Endothelial cell of umbilical vein (primary cell): ENCODE results near the gene BNIP5. TPM values are rescaled to one million over a fixed set of nuclear protein-coding genes. Genes with fewer than 3 reads are reported as not detected.

ENCODE experiments used
- BruUV-seq: library from RNA; stranded (reverse); fragments of 400-500 nt; replicated peaks from 2 replicates; lab custom pipeline; 2021; lab: Mats Ljungman, UMichigan
- CTCF ChIA-PET: fragments of 300-600, 350-600 bp; sonication (Branson Sonifier 250); formaldehyde crosslinking; loops from one replicate; lab custom pipeline; 2021; ENCODE audit warnings: antibody characterized with exemption, inconsistent platforms; lab: Charles Lee
- POLR2A ChIA-PET: fragments of 300-600, 350-600 bp; sonication (Branson Sonifier 250); formaldehyde crosslinking; loops from one replicate; lab custom pipeline; 2021; ENCODE audit warnings: antibody characterized with exemption, inconsistent platforms; lab: Charles Lee
- DNase-seq: peaks from one replicate; pipeline ENCODE4 v3.0.0-alpha.2; 2011; ENCODE audit warnings: low read depth, low spot score
- FAIRE-seq: peaks from 2 replicates; lab custom pipeline; 2011; peaks lifted over from hg19 to GRCh38; lab: Jason Lieb, UNC
- H2AFZ ChIP-seq: 2 replicates; pipeline ENCODE4 v1.6.0; 2012; ENCODE audit warnings: low read depth, low read length, control low read depth, inconsistent platforms
- H3K27ac ChIP-seq: 2 replicates; pipeline ENCODE4 v1.5.1; 2011; ENCODE audit warnings: low read depth, mild to moderate bottlenecking, control low read depth, low read length, moderate library complexity; ENCODE audit not compliant: insufficient read depth
- H3K27me3 ChIP-seq, 2 experiments: 2 replicates each; pipeline versions ENCODE4 v1.6.0 to v1.6.1; 2011; ENCODE audit warnings: low read length in 2 of 2, mixed read lengths in 1 of 2; ENCODE audit not compliant: control insufficient read depth in 2 of 2, insufficient read depth in 2 of 2
- H3K36me3 ChIP-seq, 2 experiments: 2 replicates in 1 of 2; 3 replicates in 1 of 2; pipeline ENCODE4 v1.5.1; 2011; ENCODE audit warnings: low read length in 2 of 2, mild to moderate bottlenecking in 1 of 2, moderate library complexity in 1 of 2; ENCODE audit not compliant: control insufficient read depth in 2 of 2, insufficient read depth in 2 of 2; ENCODE audit errors: extremely low read depth in 1 of 2
- H3K4me1 ChIP-seq: 3 replicates; pipeline ENCODE4 v1.5.1; 2011; ENCODE audit warnings: mild to moderate bottlenecking, low read length; ENCODE audit not compliant: control insufficient read depth, insufficient read depth; ENCODE audit errors: extremely low read depth
- H3K4me2 ChIP-seq: 2 replicates; pipeline ENCODE4 v1.6.1; 2011; ENCODE audit warnings: low read length, control low read depth, mixed read lengths; ENCODE audit not compliant: insufficient read depth
- H3K4me3 ChIP-seq, 3 experiments: fragments of 200-600 bp in 1 of 3; sonication (generic), shearing (Covaris generic) in 1 of 3; replicated peaks in 1 of 3; 2 replicates each; pipeline ENCODE4 v1.5.1; 2011 to 2016; ENCODE audit warnings: control low read depth in 3 of 3, low read length in 3 of 3, mild to moderate bottlenecking in 2 of 3, inconsistent platforms in 1 of 3, low read depth in 1 of 3, moderate library complexity in 1 of 3; ENCODE audit not compliant: insufficient read depth in 1 of 3
- H3K79me2 ChIP-seq: 2 replicates; pipeline ENCODE4 v1.6.0; 2012; ENCODE audit warnings: low read length, inconsistent platforms; ENCODE audit not compliant: control insufficient read depth, insufficient read depth
- H3K9ac ChIP-seq: replicated peaks from 2 replicates; pipeline ENCODE3; 2011; ENCODE audit warnings: low read length, control low read depth; ENCODE audit not compliant: insufficient read depth; ENCODE audit errors: extremely low read depth
- H3K9me1 ChIP-seq: replicated peaks from 3 replicates; pipeline ENCODE4 v1.6.0; 2011; ENCODE audit warnings: mild to moderate bottlenecking, low read length; ENCODE audit not compliant: control insufficient read depth, insufficient read depth; ENCODE audit errors: extremely low read depth
- H3K9me3 ChIP-seq: replicated peaks from 2 replicates; pipeline ENCODE4 v1.5.1; 2012; ENCODE audit warnings: low read length, inconsistent platforms; ENCODE audit not compliant: control insufficient read depth, insufficient read depth
- H4K20me1 ChIP-seq: replicated peaks from 2 replicates; pipeline ENCODE3; 2011; ENCODE audit warnings: mild to moderate bottlenecking, low read length; ENCODE audit not compliant: control insufficient read depth, insufficient read depth; ENCODE audit errors: extremely low read depth
- EZH2 ChIP-seq: IDR thresholded peaks from 2 replicates; pipeline ENCODE4 v1.6.1; 2012; ENCODE audit warnings: borderline replicate concordance, low read depth, mild to moderate bottlenecking, moderate library complexity, low read length, inconsistent platforms; ENCODE audit not compliant: severe bottlenecking
- FOS ChIP-seq: IDR thresholded peaks from 2 replicates; pipeline ENCODE4 v1.6.1; 2011; ENCODE audit warnings: mild to moderate bottlenecking, low read length, moderate library complexity, borderline replicate concordance; ENCODE audit not compliant: insufficient read depth
- GATA2 ChIP-seq: IDR thresholded peaks from 2 replicates; pipeline ENCODE4 v1.7.0; 2011; ENCODE audit warnings: low read depth, mild to moderate bottlenecking, moderate library complexity, mixed read lengths, low read length; ENCODE audit not compliant: insufficient read length, insufficient read depth
- JUN ChIP-seq: IDR thresholded peaks from 2 replicates; pipeline ENCODE4 v1.6.1; 2011; ENCODE audit warnings: borderline replicate concordance, low read depth; ENCODE audit not compliant: insufficient read length, insufficient read depth
- MYC ChIP-seq: IDR thresholded peaks from one replicate; pipeline ENCODE4 v1.6.1; 2011; ENCODE audit warnings: mild to moderate bottlenecking, low read depth, low read length
- POLR2A ChIP-seq: IDR thresholded peaks from 2 replicates; pipeline ENCODE4 v1.6.1; 2012; ENCODE audit warnings: low read depth, mild to moderate bottlenecking, control low read depth, low read length
- POLR2AphosphoS5 ChIP-seq: IDR thresholded peaks from 2 replicates; pipeline ENCODE4 v1.6.1; 2012; ENCODE audit warnings: low read depth, mild to moderate bottlenecking, control low read depth, low read length, moderate library complexity; ENCODE audit not compliant: insufficient read depth
- dilution Hi-C: fragments of 300-500 bp; cut with MboI; formaldehyde crosslinking; loops from one replicate; pipeline ENCODE4 v1.15.0; 2019; ENCODE audit warnings: low sequenced_read_pairs; ENCODE audit not compliant: extremely low pct_ligation_motif_present
- intact Hi-C: fragments of 100-400 bp; cut with micrococcal nuclease; formaldehyde crosslinking; loops from one replicate; pipeline ENCODE4 v1.10.0; 2022
- polyA plus RNA-seq, 4 experiments: library from polyadenylated mRNA; depleted of rRNA in 3 of 4; stranded (reverse) in 3 of 4; unstranded in 1 of 4; fragments of >200 nt; gene quantifications; 2 replicates each; pipeline versions ENCODE4 v1.2.1 to v1.2.3, GENCODE V29; 2011 to 2012; ENCODE audit warnings: missing spikeins in 1 of 4
- total RNA-seq: library from RNA; stranded (reverse); gene quantifications from 2 replicates; pipeline ENCODE4 v1.2.3, GENCODE V29; 2021
- TF ChIP-seq, protein P1 (sequence below): IDR thresholded peaks from 2 replicates; pipeline ENCODE4 v1.6.1; 2011; ENCODE audit not compliant: insufficient read depth, insufficient read length
- TF ChIP-seq, protein P2 (sequence below), 2 donors: IDR thresholded peaks; 1 replicate in 1 of 2; 2 replicates in 1 of 2; pipeline ENCODE4 v1.5.1; 2011; ENCODE audit warnings: low read length in 2 of 2, mild to moderate bottlenecking in 2 of 2, moderate library complexity in 2 of 2, control low read depth in 1 of 2, inconsistent platforms in 1 of 2, low read depth in 1 of 2; ENCODE audit not compliant: insufficient read depth in 1 of 2; ENCODE audit errors: extremely low read depth in 1 of 2

The BNIP5 gene
- total and polyA plus RNA-seq, 2 donors (not counting 3 experiments of a cell fraction or from before 2014, with no cell fraction given): not detected

DNA sequence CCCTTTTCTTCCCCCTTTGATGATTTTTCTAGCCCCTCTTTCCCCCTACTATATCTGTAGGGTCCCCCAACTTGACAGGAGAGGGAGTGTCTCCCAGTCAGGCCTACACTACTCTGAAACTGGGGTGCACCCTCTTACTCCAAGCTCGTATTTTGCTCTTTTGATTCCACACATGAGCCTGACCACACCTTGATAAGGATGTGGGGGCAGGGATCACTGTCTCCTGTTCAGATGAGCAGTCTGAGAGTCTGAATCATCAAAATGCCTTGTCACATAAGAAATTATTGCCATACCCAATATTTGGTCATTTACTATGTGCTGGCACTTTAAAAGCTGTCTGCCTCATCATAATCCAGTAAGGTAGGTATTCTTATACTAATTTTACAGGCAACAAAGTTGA is 50.9 kb downstream of the BNIP5 start:
- H3K36me3 ChIP-seq: no peaks in the 10 kb centered on the region
- H3K4me3 ChIP-seq: no peak overlapping the region
- no peak overlapping the region for H2AFZ ChIP-seq
- no peak overlapping the region for H3K9ac ChIP-seq
- H3K27me3 ChIP-seq: peaks cover 32 to 36% of the 10 kb centered on the region in 2 experiments
- no TSS peak for BruUV-seq
- TF ChIP-seq FOS (no peak), GATA2 (no peak), JUN (no peak), POLR2A (no peak), POLR2AphosphoS5 (no peak), MYC (no peak), EZH2 (no peak)
- TF ChIP-seq, protein P1, sequence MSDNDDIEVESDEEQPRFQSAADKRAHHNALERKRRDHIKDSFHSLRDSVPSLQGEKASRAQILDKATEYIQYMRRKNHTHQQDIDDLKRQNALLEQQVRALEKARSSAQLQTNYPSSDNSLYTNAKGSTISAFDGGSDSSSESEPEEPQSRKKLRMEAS: no peak
- TF ChIP-seq, protein P2, sequence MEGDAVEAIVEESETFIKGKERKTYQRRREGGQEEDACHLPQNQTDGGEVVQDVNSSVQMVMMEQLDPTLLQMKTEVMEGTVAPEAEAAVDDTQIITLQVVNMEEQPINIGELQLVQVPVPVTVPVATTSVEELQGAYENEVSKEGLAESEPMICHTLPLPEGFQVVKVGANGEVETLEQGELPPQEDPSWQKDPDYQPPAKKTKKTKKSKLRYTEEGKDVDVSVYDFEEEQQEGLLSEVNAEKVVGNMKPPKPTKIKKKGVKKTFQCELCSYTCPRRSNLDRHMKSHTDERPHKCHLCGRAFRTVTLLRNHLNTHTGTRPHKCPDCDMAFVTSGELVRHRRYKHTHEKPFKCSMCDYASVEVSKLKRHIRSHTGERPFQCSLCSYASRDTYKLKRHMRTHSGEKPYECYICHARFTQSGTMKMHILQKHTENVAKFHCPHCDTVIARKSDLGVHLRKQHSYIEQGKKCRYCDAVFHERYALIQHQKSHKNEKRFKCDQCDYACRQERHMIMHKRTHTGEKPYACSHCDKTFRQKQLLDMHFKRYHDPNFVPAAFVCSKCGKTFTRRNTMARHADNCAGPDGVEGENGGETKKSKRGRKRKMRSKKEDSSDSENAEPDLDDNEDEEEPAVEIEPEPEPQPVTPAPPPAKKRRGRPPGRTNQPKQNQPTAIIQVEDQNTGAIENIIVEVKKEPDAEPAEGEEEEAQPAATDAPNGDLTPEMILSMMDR (IDR thresholded peaks at IDR 0.05; ENCODE audit: extremely low read depth in 1 of 2, insufficient read depth in 1 of 2, low read depth in 1 of 2, low read length in 2 of 2): no peak
- H4K20me1 ChIP-seq: no peaks in the 10 kb centered on the region
- no peak overlapping the region for H3K27ac ChIP-seq
- CTCF ChIA-PET: interaction anchor here (1.3 to 8.8 kb wide), 4 partner anchors 15 to 154 kb away, joined by 3 to 79 read pairs (median 6); no protein-coding TSS in a partner anchor
- no peak overlapping the region for H3K4me2 ChIP-seq
- H3K79me2 ChIP-seq: no peaks in the 10 kb centered on the region
- POLR2A ChIA-PET: no interaction called here
- no peaks in the 10 kb centered on the region for H3K9me3 ChIP-seq
- DNase-seq: no peak
- dilution Hi-C loops: no loop called here
- no peak for FAIRE-seq
- peaks cover 13% of the 10 kb centered on the region for H3K4me1 ChIP-seq
- H3K9me1 ChIP-seq: no peaks in the 10 kb centered on the region
- intact Hi-C loops: no loop called here
